Measurements from ENCODE around the gene TSPAN10.

Gene TSPAN10

DNA sequence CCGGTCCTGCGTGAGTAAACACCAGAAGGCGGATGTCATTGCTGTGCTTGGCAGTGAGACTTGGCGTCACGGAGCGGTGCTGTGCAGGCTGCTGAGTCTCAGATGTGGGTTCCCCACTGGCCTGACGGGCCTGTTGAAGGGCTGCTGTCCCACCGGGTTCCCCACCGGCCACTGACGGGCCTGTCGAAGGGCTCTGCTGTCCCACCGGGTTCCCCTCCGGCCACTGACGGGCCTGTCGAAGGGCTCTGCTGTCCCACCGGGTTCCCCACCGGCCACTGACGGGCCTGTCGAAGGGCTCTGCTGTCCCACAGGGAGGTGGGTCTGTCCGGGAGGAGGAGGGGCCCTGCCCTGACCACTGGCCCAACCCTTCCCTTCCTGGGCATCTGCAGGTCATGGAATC, 49.6 kb downstream of the TSPAN10 start:
- DNase-seq (ENCODE audit: low read depth in 2 of 2, low spot score in 1 of 2): no peak

DNA sequence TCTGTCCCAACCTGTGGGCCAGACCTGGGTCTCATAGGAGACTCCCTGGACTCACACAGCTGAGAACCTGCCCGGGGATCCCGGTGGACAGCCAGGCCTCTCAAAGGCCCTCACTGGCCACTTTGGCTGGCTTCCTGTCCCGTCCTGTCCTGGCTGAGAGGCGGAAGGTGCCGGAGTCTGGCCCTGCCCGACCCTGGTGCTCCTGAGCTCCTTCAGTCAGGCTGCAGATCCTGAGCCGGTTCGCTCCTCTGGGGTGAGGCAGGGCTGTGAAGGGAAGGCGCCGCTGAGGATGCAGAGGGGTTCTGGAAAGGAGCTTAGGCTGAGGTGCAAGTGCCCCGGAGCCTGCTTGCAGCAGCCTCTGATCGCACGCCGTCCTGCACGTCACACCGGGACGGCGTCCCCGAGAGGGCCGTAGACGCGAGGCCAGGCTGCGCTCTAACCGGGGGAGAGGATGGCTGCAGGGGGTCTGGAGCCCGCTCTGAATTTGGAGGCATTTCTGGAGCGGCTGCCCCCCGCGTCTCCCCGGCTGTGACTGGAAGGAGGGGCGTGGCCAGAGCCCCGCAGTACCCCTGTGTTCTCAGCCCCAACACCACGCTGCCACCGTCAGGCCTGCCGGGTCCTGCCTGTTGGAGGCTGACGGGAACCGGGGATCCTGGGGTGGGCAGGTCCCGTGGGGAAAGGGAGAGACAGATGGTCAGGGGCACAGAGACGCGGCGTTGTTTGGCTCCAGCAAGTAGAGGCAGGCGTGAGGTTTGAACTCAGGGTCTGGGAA, 51.0 kb downstream of the TSPAN10 start:
- DNase-seq (ENCODE audit: low read depth in 2 of 2, low spot score in 1 of 2): no peak

DNA sequence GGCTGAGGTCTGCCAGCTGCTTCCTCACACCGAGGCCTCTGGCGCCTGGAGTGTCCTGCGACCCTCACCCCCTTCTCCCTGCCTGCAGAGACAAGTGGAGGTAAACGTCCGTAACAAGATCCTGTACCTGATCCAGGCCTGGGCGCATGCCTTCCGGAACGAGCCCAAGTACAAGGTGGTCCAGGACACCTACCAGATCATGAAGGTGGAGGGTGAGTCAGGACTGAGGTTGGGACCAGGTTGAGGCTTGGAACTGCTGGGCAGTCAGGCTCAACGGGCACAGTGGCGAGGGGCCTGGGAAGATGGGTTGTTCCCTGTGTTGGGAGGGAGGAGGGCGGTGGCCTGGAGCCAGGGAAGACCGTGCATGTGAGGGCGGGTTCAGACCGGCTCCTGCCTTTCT, 51.6 kb downstream of the TSPAN10 start:
- DNase-seq (ENCODE audit: low read depth in 2 of 2, low spot score in 1 of 2): no peak

DNA sequence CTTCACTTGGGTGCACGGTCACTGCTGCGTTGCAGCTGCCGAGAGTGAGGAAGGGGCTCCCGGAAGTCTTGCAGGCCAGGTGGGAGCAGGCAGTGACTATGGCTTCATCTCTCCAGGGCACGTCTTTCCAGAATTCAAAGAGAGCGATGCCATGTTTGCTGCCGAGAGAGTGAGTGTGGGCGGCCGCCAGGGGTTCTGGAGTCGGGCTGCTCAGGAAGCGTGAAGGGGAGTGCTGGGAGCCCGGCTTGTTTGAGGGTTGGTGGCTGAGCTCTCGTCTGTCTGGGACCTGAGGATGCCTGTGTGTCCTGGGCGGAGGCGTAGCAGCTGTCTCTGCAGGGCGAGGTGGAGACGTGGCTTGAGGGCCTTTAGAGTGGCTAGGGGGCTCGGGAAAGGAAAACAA, 53.1 kb downstream of the TSPAN10 start:
- DNase-seq (ENCODE audit: low read depth in 2 of 2, low spot score in 1 of 2): no peak

DNA sequence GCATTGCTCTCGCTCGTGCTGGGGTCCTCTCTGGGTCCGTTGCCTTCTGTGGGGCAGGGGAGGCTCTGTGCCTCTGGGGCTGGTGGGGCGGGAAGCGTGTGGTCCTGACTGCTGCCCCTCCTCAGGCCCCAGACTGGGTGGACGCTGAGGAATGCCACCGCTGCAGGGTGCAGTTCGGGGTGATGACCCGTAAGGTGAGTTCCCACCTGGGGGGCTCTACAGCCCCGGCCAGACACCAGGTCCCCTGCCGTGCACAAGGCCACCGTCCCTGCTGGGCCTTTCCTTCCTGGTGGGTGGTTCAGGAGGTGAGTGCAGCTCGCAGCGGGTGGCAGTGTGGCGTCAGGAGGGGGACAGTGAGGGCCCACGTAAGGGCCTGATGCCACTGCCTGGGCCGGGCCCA, 53.6 kb downstream of the TSPAN10 start:
- DNase-seq (ENCODE audit: low read depth in 2 of 2, low spot score in 1 of 2): no peak

DNA sequence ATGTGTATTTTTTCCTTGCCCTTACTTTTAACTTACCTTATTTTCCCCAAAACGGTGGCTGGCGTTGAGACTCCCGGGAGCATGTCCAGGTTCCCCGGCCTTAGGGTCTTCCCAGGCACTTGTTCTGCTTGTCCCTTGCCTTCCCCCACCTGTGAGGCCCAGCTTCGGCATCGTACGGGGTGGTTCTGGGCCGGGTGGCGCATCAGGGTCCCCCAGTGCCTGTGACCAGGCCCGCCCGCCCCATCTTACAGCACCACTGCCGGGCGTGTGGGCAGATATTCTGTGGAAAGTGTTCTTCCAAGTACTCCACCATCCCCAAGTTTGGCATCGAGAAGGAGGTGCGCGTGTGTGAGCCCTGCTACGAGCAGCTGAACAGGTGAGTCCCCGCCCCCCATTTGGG, 54.2 kb downstream of the TSPAN10 start:
- no peak for DNase-seq (ENCODE audit: low read depth in 2 of 2, low spot score in 1 of 2)

DNA sequence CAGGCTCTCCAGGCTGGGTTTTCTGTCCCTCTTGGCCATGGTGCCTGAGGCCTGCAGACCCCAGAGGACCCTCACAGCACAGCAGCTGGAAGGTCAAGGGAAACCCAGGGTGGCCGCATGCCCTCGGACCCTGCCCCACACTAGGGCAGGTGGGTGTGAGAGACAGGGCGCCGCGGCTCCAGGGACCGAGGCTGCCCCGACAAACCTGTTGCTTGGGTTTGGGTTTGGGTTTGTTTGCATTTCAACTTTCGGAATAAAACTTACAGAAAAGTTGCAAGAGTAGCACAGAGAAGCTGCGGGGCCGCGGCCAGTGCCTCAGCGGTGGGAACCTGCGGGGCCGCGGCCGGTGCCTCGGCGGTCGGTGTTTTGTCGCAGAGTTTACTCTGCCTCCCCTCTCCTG, 54.6 kb downstream of the TSPAN10 start:
- no peak for DNase-seq (ENCODE audit: low read depth in 2 of 2, low spot score in 1 of 2)

DNA sequence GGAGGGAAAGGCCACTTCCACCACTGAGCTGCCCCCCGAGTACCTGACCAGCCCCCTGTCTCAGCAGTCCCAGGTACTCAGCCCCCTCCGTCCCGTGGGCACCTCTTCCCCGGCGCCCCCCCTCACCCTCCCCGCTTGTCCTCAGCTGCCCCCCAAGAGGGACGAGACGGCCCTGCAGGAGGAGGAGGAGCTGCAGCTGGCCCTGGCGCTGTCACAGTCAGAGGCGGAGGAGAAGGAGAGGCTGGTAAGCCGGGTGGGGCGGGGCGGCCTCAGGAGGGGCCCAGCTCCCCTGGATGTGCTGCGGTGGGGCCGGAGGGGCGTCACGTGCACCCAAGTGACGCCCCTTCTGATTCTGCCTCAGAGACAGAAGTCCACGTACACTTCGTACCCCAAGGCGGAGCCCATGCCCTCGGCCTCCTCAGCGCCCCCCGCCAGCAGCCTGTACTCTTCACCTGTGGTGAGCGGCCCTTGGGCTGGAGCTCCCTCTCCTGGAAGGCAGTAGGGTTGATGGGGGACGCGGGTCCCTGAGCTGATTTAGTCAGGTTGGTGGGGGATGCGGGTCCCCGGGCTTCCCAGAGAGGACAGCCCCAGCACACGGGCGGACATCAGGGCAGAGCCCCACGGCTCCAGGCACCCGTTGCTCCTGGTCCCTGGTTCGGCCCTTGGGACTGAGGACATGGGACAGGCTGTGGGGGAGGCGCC, 56.7 kb downstream of the TSPAN10 start:
- no peak for DNase-seq (ENCODE audit: low read depth in 2 of 2, low spot score in 1 of 2)

DNA sequence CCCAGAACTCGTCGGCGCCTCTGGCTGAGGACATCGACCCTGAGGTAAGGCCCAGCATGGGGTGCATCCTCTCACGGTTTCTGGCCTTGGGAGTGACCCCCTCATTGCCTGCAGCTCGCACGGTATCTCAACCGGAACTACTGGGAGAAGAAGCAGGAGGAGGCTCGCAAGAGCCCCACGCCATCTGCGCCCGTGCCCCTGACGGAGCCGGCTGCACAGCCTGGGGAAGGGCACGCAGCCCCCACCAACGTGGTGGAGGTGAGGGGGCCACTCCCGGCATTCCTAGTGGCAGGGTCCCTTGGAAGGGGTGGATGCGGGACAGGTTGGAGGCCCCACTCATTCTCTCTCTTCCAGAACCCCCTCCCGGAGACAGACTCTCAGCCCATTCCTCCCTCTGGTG, 57.8 kb downstream of the TSPAN10 start:
- DNase-seq (ENCODE audit: low read depth in 2 of 2, low spot score in 1 of 2): no peak

DNA sequence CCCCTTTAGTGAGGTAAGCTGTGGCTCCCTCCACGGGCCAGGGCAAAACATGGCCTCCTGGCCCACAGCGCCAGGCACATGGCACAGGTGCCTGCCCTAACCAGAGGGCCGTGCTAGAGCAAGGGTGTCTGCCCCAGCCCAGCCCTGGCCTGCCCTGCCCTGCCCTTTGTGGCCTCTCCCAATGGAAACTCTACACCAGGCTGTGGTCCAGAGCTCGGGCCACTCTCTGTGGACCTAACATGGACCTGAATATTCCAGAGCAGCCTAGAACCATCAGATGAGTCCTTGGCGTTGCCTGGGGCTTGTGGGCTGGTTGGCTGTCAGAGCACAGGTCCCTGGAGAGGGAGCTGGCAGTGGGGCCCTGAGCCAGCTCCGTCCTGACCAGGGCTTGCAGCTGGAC, 58.2 kb downstream of the TSPAN10 start:
- no peak for DNase-seq (ENCODE audit: low read depth in 2 of 2, low spot score in 1 of 2)

DNA sequence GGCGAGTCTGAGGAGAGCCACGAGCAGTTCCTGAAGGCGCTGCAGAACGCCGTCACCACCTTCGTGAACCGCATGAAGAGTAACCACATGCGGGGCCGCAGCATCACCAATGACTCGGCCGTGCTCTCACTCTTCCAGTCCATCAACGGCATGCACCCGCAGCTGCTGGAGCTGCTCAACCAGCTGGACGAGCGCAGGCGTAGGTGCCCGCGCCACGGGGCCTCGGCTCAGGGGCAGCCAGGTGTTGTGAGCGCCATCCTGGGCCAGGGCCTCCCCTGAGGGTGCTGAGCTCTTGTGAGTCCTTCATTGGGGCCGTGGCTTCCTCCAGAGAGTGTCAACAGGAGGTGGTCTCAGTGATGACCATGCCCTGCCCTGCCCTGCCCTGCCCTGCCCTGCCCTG, 58.8 kb downstream of the TSPAN10 start:
- no peak for DNase-seq (ENCODE audit: low read depth in 2 of 2, low spot score in 1 of 2)

DNA sequence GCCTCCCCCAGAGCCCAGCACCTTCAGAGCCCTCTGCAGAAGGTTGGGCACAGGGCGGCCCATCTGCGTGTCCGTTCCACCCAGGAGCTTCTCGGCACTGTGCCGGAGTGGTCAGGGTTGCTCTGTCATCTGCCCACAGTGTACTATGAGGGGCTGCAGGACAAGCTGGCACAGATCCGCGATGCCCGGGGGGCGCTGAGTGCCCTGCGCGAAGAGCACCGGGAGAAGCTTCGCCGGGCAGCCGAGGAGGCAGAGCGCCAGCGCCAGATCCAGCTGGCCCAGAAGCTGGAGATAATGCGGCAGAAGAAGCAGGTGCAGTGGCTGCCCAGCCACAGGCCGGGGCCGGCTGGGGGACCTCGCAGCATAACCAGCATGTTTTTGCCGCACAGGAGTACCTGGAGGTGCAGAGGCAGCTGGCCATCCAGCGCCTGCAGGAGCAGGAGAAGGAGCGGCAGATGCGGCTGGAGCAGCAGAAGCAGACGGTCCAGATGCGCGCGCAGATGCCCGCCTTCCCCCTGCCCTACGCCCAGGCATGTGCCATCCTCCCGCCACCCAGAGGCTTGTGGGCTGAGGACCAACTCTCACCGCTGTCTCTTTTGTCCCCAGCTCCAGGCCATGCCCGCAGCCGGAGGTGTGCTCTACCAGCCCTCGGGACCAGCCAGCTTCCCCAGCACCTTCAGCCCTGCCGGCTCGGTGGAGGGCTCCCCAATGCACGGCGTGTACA, 59.4 kb downstream of the TSPAN10 start:
- DNase-seq (ENCODE audit: low read depth in 2 of 2, low spot score in 1 of 2): no peak

DNA sequence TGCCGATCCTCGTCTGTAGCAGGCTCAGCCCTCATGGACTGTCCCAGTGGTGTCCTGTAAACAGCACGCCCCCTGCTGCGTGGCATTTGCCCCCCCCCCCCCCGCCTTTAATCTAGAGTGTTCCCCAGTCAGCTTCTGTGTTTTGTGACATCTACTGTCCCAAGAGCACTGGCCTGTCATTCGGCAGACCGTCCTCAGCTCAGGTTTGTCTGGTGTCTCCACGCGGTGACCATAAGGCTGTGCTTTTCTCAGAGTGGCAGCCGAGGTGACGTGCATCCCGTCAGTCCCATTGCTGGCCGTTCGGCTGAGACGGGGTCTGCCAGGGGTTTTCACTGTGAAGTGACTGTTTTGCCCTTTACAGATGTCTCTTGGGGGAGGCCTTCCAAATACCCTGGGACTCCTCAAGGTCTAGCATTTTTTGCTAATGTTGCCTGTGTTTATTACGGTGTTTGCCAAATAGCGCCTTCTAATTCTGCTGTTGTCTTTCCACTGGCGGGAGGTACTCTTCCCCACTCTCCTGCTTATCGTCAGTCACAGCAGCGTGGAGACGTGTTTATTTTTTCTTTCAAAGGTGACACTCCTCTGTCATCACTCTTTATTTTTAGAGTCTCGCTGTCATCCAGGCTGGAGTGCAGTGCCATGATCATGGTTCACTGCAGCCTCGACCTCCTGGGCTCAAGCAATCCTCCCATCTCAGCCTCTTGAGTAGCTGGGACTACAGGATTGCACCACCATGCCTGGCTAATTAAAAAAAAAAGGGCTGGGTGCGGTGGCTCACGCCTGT, 60.5 kb downstream of the TSPAN10 start:
- DNase-seq (ENCODE audit: low read depth in 2 of 2, low spot score in 1 of 2): no peak
